GM12892 (cell line): Measurements from ENCODE around the gene LRP8.

ENCODE experiments used
- POLR2A ChIP-seq: IDR thresholded peaks from 2 replicates; pipeline ENCODE4 v1.6.1; 2011; ENCODE audit warnings: low read depth, low read length, control low read depth
- POLR2AphosphoS5 ChIP-seq: IDR thresholded peaks from 2 replicates; pipeline ENCODE4 v1.6.1; 2011; ENCODE audit warnings: low read depth, low read length, control low read depth

- TF ChIP-seq POLR2A = no peak
- TF ChIP-seq POLR2AphosphoS5 = no peak
These were observed 90.2 kb downstream of the LRP8 start for GRCh38 chr1:53237638-53238037.
